ENCODE results near the gene CORO1C. TPM values are rescaled to one million over a fixed set of nuclear protein-coding genes. Genes with fewer than 3 reads are reported as not detected.

CORO1C gene
- total RNA-seq, 1 experiment from 2014 or later, result 138 TPM

- H3K9me2 ChIP-seq (ENCODE audit: insufficient read depth), result no peaks in the 10 kb centered on the region
- no TSS peak for BruUV-seq (replicated peaks)
- H3K27me3 ChIP-seq (ENCODE audit: insufficient read depth, low read length), result no peaks in the 10 kb centered on the region
- TF ChIP-seq POLR2AphosphoS5 (IDR thresholded peaks at IDR 0.05; ENCODE audit: low read depth, low read length), result no peak
- TF ChIP-seq FOSL1 (IDR thresholded peaks at IDR 0.05; ENCODE audit: low read depth), result no peak
- TF ChIP-seq CEBPB (IDR thresholded peaks at IDR 0.05; ENCODE audit: low read depth), result no peak
- no peak for TF ChIP-seq CTCF (IDR thresholded peaks at IDR 0.05 in 2 of 3, conservative IDR thresholded peaks at IDR 0.05 in 1 of 3; ENCODE audit: borderline replicate concordance in 1 of 3, insufficient read depth in 1 of 3, low read depth in 2 of 3, low read length in 2 of 3)
- no peak for TF ChIP-seq SRF (IDR thresholded peaks at IDR 0.05; ENCODE audit: low read depth)
- no peak for TF ChIP-seq ZBTB33 (IDR thresholded peaks at IDR 0.05; ENCODE audit: extremely low read depth, insufficient replicate concordance, low read length)
- no peak for TF ChIP-seq SP1 (IDR thresholded peaks at IDR 0.05; ENCODE audit: low read depth)
- no peak for TF ChIP-seq EGR1 (IDR thresholded peaks at IDR 0.05; ENCODE audit: low read depth)
- TF ChIP-seq POLR2A (IDR thresholded peaks at IDR 0.05; ENCODE audit: borderline replicate concordance, extremely low read depth, insufficient read depth, insufficient read length), result no peak
- RAD21 ChIA-PET (ENCODE audit: low non-redundant PET in 1 of 2, low total read pairs in 2 of 2, uncharacterized antibody in 2 of 2, unreplicated experiment in 2 of 2), result no interaction called here
- H3K27ac ChIP-seq (ENCODE audit: low read depth, low read length), result no peak overlapping the region
- no peaks in the 10 kb centered on the region for H4K20me1 ChIP-seq (ENCODE audit: insufficient read depth)
- H3K4me2 ChIP-seq (ENCODE audit: low read length), result no peak overlapping the region
- no peaks in the 10 kb centered on the region for H3K9me3 ChIP-seq (ENCODE audit: control insufficient read depth in 1 of 2, insufficient read depth in 1 of 2, low read depth in 1 of 2, low read length in 2 of 2)
- H3K4me1 ChIP-seq (ENCODE audit: control insufficient read depth in 1 of 2, insufficient read depth in 2 of 2, low read length in 2 of 2), result 0 out of 4 replicates have a peak, but pooled peaks cover 0 to 3% of the 10 kb centered on the region in 2 experiments
- POLR2A ChIA-PET, result no interaction called here
- CTCF ChIA-PET, result no interaction called here
- no peak for ATAC-seq
- intact Hi-C loops (cut with micrococcal nuclease), result no loop called here
- no peak overlapping the region for H2AFZ ChIP-seq (ENCODE audit: low read depth, low read length, poor library complexity, severe bottlenecking)
- H3K4me3 ChIP-seq (replicated peaks in 1 of 2; ENCODE audit: low read depth in 1 of 2, low read length in 2 of 2), result no peak overlapping the region
- DNase-seq (ENCODE audit: low read depth, low spot score), result no peak
- H3K36me3 ChIP-seq (ENCODE audit: control insufficient read depth in 1 of 2, insufficient read depth in 2 of 2, low read length in 2 of 2), result peaks cover 0 to 16% of the 10 kb centered on the region in 2 experiments; a peak in 2 of 4 replicates
- no peak overlapping the region for H3K9ac ChIP-seq (ENCODE audit: low read length)
- H3K79me2 ChIP-seq (ENCODE audit: insufficient read depth, low read length), result peaks cover 94% of the 10 kb centered on the region
Measured at GRCh38 chr12:108712925-108713203, 18.5 kb downstream of the CORO1C start.

Data from HCT116 (cell line).